ENCODE measurements around the gene TMEM236.

- TF ChIP-seq CTCF (IDR thresholded peaks at IDR 0.05; ENCODE audit: low read depth, low read length, poor library complexity, severe bottlenecking): no peak
- no peak for TF ChIP-seq EZH2phosphoT487 (IDR thresholded peaks at IDR 0.05; ENCODE audit: borderline replicate concordance, low read length)
These were observed 35.8 kb upstream of the TMEM236 start for GRCh38 chr10:17716161-17716560.
